ENCODE measurements around the gene LITAF. TPM values are rescaled to one million over a fixed set of nuclear protein-coding genes. Genes with fewer than 3 reads are reported as not detected.

Gene LITAF
- total RNA-seq, 6 donors from 2014 or later = 65.8 to 281 (median 113) TPM

- Histone ChIP-seq H3K4me1 (no peaks in the 10 kb centered on the region), H3K36me3 (no peaks in the 10 kb centered on the region), H3K27ac (no peak overlapping the region), H3K9me3 (no peaks in the 10 kb centered on the region), H3K27me3 (no peaks in the 10 kb centered on the region), H3K4me3 (no peak overlapping the region)
- no peak for ATAC-seq (ENCODE audit: low FRiP score in 2 of 2)
- WGBS, 2 donors = 37 to 38% methylated on average over 7 to 18 of the region's 18 CpGs
- DNase-seq = peak in 1 of 2 donors; percentile 54
- no peak for TF ChIP-seq POLR2A (IDR thresholded peaks at IDR 0.05)
- TF ChIP-seq, protein P1, sequence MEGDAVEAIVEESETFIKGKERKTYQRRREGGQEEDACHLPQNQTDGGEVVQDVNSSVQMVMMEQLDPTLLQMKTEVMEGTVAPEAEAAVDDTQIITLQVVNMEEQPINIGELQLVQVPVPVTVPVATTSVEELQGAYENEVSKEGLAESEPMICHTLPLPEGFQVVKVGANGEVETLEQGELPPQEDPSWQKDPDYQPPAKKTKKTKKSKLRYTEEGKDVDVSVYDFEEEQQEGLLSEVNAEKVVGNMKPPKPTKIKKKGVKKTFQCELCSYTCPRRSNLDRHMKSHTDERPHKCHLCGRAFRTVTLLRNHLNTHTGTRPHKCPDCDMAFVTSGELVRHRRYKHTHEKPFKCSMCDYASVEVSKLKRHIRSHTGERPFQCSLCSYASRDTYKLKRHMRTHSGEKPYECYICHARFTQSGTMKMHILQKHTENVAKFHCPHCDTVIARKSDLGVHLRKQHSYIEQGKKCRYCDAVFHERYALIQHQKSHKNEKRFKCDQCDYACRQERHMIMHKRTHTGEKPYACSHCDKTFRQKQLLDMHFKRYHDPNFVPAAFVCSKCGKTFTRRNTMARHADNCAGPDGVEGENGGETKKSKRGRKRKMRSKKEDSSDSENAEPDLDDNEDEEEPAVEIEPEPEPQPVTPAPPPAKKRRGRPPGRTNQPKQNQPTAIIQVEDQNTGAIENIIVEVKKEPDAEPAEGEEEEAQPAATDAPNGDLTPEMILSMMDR (IDR thresholded peaks at IDR 0.05) = no peak
These were observed 59.9 kb downstream of the LITAF start for GRCh38 chr16:11526655-11527350.

DNA sequence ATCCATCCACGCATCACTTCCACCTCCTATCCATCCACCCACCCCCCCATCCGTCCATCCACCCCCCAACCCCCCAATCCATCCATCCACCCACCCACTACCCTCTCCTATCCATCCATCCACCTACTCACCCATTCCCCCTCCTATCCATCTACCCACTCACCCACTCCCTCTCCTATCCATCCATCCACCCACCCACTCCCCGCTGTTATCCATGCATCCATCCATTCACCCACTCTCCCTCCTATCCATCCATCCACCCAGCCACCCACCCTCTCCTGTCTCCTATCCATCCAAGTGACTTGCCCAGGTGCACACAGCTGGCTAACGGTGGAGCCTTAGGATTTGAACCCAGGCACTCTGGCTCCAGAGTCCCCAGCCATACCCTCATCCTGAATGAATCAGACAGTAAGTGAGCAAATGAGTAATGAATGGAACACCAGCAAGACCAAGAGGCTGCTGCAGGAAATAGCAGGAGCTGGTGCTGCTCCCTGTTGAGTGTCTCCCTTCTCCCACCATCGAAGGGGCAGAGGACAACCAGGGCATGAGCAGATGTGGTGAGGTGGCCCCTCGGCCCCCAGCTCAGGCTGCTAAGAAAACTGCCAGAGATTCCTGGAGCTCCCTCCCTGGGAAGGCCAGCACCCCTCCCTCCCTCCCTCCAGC is 62.5 kb downstream of the LITAF start:
- ATAC-seq (ENCODE audit: low FRiP score in 2 of 2) (no peak), DNase-seq (no peak)
- no peak overlapping the region for H3K27ac ChIP-seq
- H3K36me3 ChIP-seq = no peaks in the 10 kb centered on the region
- WGBS, 2 donors = 81 to 87% methylated on average over 5 to 6 of the region's 6 CpGs
- H3K9me3 ChIP-seq = no peaks in the 10 kb centered on the region
- no peaks in the 10 kb centered on the region for H3K27me3 ChIP-seq
- H3K4me1 ChIP-seq = no peaks in the 10 kb centered on the region
- H3K4me3 ChIP-seq = no peak overlapping the region
- TF ChIP-seq EP300 (IDR thresholded peaks at IDR 0.05) = no peak
- no peak for TF ChIP-seq POLR2A (IDR thresholded peaks at IDR 0.05)
- TF ChIP-seq POLR2AphosphoS5 (IDR thresholded peaks at IDR 0.05) = no peak
- TF ChIP-seq, protein P1 (IDR thresholded peaks at IDR 0.05) = no peak

GRCh38 chr16:11521055-11521454 is 65.7 kb downstream of the LITAF start:
- TF ChIP-seq, protein P1 (IDR thresholded peaks at IDR 0.05) = no peak
- TF ChIP-seq POLR2AphosphoS5 (IDR thresholded peaks at IDR 0.05) (no peak), EP300 (IDR thresholded peaks at IDR 0.05) (no peak), POLR2A (IDR thresholded peaks at IDR 0.05) (no peak)
- Histone ChIP-seq H3K27ac (no peak overlapping the region), H3K4me1 (no peaks in the 10 kb centered on the region), H3K4me3 (no peak overlapping the region), H3K36me3 (no peaks in the 10 kb centered on the region), H3K27me3 (no peaks in the 10 kb centered on the region), H3K9me3 (no peaks in the 10 kb centered on the region)
- DNase-seq (no peak), ATAC-seq (ENCODE audit: low FRiP score in 2 of 2) (no peak)
- WGBS, 2 donors = 73 to 80% methylated on average over 1 of the region's 1 CpG

- no peaks in the 10 kb centered on the region for H3K27me3 ChIP-seq
- WGBS, 2 donors = 95 to 96% methylated on average over 10 of the region's 10 CpGs
- TF ChIP-seq POLR2AphosphoS5 (IDR thresholded peaks at IDR 0.05) = no peak
- TF ChIP-seq POLR2A (IDR thresholded peaks at IDR 0.05) = no peak
- TF ChIP-seq, protein P1 (IDR thresholded peaks at IDR 0.05) = no peak
- TF ChIP-seq EP300 (IDR thresholded peaks at IDR 0.05) = no peak
- no peaks in the 10 kb centered on the region for H3K4me1 ChIP-seq
- H3K36me3 ChIP-seq = no peaks in the 10 kb centered on the region
- H3K4me3 ChIP-seq = no peak overlapping the region
- no peak overlapping the region for H3K27ac ChIP-seq
- no peak for DNase-seq
- no peaks in the 10 kb centered on the region for H3K9me3 ChIP-seq
- ATAC-seq (ENCODE audit: low FRiP score in 2 of 2) = no peak
These were observed 66.3 kb downstream of the LITAF start for GRCh38 chr16:11520442-11520841.

DNA sequence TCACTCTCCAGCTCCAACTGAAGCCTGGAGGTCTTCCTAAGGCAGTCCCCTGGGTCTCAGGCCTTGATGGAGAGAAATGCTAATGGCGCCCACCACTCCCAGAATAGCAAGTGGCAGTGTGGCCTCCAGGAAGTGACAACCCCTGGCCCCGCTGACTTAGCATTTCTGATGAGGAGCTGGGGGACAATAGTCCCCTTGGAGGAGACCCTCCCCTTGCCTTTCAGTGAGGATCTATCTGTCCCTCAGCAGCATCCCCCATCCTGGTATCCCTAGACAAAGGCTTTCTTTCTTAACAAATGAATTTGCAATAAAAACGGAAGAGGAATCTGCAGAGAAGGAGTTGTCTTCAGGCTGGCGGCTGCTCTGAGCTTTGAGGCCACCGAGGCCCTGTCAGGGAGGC is 68.8 kb downstream of the LITAF start:
- no peaks in the 10 kb centered on the region for H3K36me3 ChIP-seq
- no peak overlapping the region for H3K27ac ChIP-seq
- H3K27me3 ChIP-seq = no peaks in the 10 kb centered on the region
- ATAC-seq (ENCODE audit: low FRiP score in 2 of 2) = no peak
- 82% methylated on average over 4 to 5 of the region's 5 CpGs for WGBS, 2 donors
- no peaks in the 10 kb centered on the region for H3K9me3 ChIP-seq
- TF ChIP-seq POLR2AphosphoS5 (IDR thresholded peaks at IDR 0.05) (no peak), POLR2A (IDR thresholded peaks at IDR 0.05) (no peak), EP300 (IDR thresholded peaks at IDR 0.05) (no peak)
- TF ChIP-seq, protein P1 (IDR thresholded peaks at IDR 0.05) = no peak
- no peaks in the 10 kb centered on the region for H3K4me1 ChIP-seq
- no peak overlapping the region for H3K4me3 ChIP-seq
- no peak for DNase-seq
